Neural progenitor cell (in vitro differentiated cells): ENCODE measurements around the gene SMYD3. TPM values are rescaled to one million over a fixed set of nuclear protein-coding genes. Genes with fewer than 3 reads are reported as not detected.
"Not testable (repeated sequence)": the region's sequence is repeated elsewhere in the genome, so short reads cannot be mapped to it uniquely, and the experiment has no call there.

Source experiments
- DNase-seq: peaks from one replicate; pipeline ENCODE4 v3.0.0-alpha.2; 2016; ENCODE audit warnings: low spot score
- H2AFZ ChIP-seq: fragments of 200-600 bp; sonication (generic); replicated peaks from 2 replicates; pipeline ENCODE4 v1.6.1; 2016; ENCODE audit warnings: antibody characterized with exemption
- H3F3A ChIP-seq: fragments of 200-600 bp; sonication (generic); 2 replicates; pipeline ENCODE4 v1.6.1; 2016; ENCODE audit warnings: antibody characterized with exemption, low read depth
- H3K27ac ChIP-seq: fragments of 200-600 bp; sonication (generic); 2 replicates; pipeline ENCODE4 v1.5.1; 2016; ENCODE audit warnings: mild to moderate bottlenecking
- H3K27me3 ChIP-seq: fragments of 200-600 bp; sonication (generic); 2 replicates; pipeline ENCODE4 v1.6.1; 2016; ENCODE audit warnings: mild to moderate bottlenecking, moderate library complexity
- H3K36me3 ChIP-seq: fragments of 200-600 bp; sonication (generic); 2 replicates; pipeline ENCODE4 v1.5.1; 2016
- H3K4me1 ChIP-seq: fragments of 200-600 bp; sonication (generic); 2 replicates; pipeline ENCODE4 v1.6.1; 2016; ENCODE audit warnings: mixed run types
- H3K4me2 ChIP-seq: fragments of 200-600 bp; sonication (generic); 2 replicates; pipeline ENCODE4 v1.6.1; 2016
- H3K4me3 ChIP-seq: fragments of 200-600 bp; sonication (generic); 2 replicates; pipeline ENCODE4 v1.5.1; 2016
- H3K79me2 ChIP-seq: fragments of 200-600 bp; sonication (generic); 2 replicates; pipeline ENCODE4 v1.6.1; 2016; ENCODE audit warnings: low read depth
- H3K9ac ChIP-seq: fragments of 200-600 bp; sonication (generic); 2 replicates; pipeline ENCODE4 v1.6.1; 2016
- H3K9me3 ChIP-seq: fragments of 200-600 bp; sonication (generic); 2 replicates; pipeline ENCODE4 v1.5.1; 2016; ENCODE audit warnings: low read depth
- H4K20me1 ChIP-seq: fragments of 200-600 bp; sonication (generic); 2 replicates; pipeline ENCODE4 v1.6.1; 2016; ENCODE audit warnings: low read depth
- H3K27ac Mint-ChIP-seq: 3 replicates; pipeline ENCODE4 v1.8.0; 2021; ENCODE audit warnings: mixed read lengths
- H3K27me3 Mint-ChIP-seq: 2 replicates; pipeline ENCODE4 v1.8.0; 2022; ENCODE audit warnings: low read depth, mild to moderate bottlenecking, inconsistent platforms, moderate library complexity, mixed read lengths; ENCODE audit not compliant: insufficient read depth
- H3K36me3 Mint-ChIP-seq: 3 replicates; pipeline ENCODE4 v1.8.0; 2021; ENCODE audit warnings: mixed read lengths
- H3K4me1 Mint-ChIP-seq: 3 replicates; pipeline ENCODE4 v1.8.0; 2021; ENCODE audit warnings: mixed read lengths
- H3K4me3 Mint-ChIP-seq: 3 replicates; pipeline ENCODE4 v1.8.0; 2021; ENCODE audit warnings: mild to moderate bottlenecking, moderate library complexity, mixed read lengths
- H3K9me3 Mint-ChIP-seq: 3 replicates; pipeline ENCODE4 v1.8.0; 2020; ENCODE audit warnings: mixed read lengths
- EZH2 ChIP-seq: fragments of 200-600 bp; sonication (generic); IDR thresholded peaks from 2 replicates; pipeline ENCODE4 v1.6.1; 2017; ENCODE audit warnings: antibody characterized with exemption, mild to moderate bottlenecking, moderate library complexity
- EZH2phosphoT487 ChIP-seq: fragments of 200-600 bp; sonication (generic); IDR thresholded peaks from 2 replicates; pipeline ENCODE4 v1.6.1; 2017; ENCODE audit warnings: antibody characterized with exemption
- total RNA-seq: library from RNA; depleted of rRNA; stranded (reverse); fragments of >200 nt; gene quantifications from 2 replicates; pipeline ENCODE4 v1.2.3, GENCODE V29; 2015; ENCODE audit warnings: low replicate concordance
- TF ChIP-seq, protein P1 (sequence below): fragments of 200-600 bp; sonication (generic); IDR thresholded peaks from 2 replicates; pipeline ENCODE4 v1.5.1; 2017; ENCODE audit warnings: antibody characterized with exemption, mild to moderate bottlenecking

SMYD3 gene
- total RNA-seq, 1 donor from 2014 or later: 43.2 TPM

DNA sequence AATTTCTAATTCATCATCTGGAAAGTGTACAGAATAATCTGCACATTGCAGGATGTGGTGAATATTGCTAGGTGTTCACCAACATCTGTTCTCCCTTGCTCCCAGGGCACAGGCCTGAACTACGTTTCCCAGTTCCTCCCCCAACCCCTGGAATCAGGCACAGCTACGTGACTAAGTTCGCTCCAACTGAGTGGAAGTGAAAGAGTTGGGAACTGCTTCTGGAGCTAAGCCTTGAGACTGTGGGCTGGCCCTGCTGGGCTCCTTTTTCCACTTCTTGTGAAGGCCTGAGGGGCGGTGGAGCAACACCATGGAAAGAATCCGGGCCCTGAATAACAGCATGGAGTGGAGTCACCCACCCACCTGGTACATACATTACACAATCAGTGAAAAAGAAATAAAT is 534.6 kb downstream of the SMYD3 start:
- TF ChIP-seq EZH2 (no peak), EZH2phosphoT487 (no peak)
- TF ChIP-seq, protein P1, sequence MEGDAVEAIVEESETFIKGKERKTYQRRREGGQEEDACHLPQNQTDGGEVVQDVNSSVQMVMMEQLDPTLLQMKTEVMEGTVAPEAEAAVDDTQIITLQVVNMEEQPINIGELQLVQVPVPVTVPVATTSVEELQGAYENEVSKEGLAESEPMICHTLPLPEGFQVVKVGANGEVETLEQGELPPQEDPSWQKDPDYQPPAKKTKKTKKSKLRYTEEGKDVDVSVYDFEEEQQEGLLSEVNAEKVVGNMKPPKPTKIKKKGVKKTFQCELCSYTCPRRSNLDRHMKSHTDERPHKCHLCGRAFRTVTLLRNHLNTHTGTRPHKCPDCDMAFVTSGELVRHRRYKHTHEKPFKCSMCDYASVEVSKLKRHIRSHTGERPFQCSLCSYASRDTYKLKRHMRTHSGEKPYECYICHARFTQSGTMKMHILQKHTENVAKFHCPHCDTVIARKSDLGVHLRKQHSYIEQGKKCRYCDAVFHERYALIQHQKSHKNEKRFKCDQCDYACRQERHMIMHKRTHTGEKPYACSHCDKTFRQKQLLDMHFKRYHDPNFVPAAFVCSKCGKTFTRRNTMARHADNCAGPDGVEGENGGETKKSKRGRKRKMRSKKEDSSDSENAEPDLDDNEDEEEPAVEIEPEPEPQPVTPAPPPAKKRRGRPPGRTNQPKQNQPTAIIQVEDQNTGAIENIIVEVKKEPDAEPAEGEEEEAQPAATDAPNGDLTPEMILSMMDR: no peak
- H3K36me3 ChIP-seq: no peaks in the 10 kb centered on the region
- no peaks in the 10 kb centered on the region for H3F3A ChIP-seq
- no peaks in the 10 kb centered on the region for H3K36me3 Mint-ChIP-seq
- no peak overlapping the region for H3K4me3 Mint-ChIP-seq
- no peak overlapping the region for H3K27ac Mint-ChIP-seq
- no peak overlapping the region for H3K4me3 ChIP-seq
- H3K4me1 ChIP-seq: no peaks in the 10 kb centered on the region
- no peaks in the 10 kb centered on the region for H3K79me2 ChIP-seq
- H3K4me1 Mint-ChIP-seq: no peaks in the 10 kb centered on the region
- H2AFZ ChIP-seq: no peak overlapping the region
- no peaks in the 10 kb centered on the region for H3K9me3 ChIP-seq
- DNase-seq: no peak
- no peak overlapping the region for H3K9ac ChIP-seq
- H3K9me3 Mint-ChIP-seq: no peaks in the 10 kb centered on the region
- H4K20me1 ChIP-seq: no peaks in the 10 kb centered on the region
- no peak overlapping the region for H3K4me2 ChIP-seq
- H3K27me3 Mint-ChIP-seq: no peaks in the 10 kb centered on the region
- no peaks in the 10 kb centered on the region for H3K27me3 ChIP-seq
- H3K27ac ChIP-seq: no peak overlapping the region

DNA sequence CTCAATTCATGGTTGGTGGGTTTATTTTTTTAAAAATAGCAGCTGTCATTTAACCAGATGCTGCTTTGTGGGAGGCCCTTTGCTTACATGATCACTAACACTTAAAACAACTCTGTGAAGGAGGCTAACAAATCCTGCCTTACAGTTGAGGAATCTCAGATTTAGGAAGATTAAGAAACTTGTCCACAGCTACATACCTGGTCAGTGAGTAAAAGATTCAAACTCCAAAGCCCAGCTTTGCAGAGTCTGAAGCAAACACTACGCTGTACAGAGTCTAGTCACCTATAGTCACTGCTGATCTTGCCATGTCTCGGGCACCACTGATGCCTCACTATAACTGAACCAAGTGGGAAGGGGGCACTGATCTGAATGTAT is 535.4 kb downstream of the SMYD3 start:
- H3K79me2 ChIP-seq: no peaks in the 10 kb centered on the region
- no peaks in the 10 kb centered on the region for H3K27me3 ChIP-seq
- H3K4me1 ChIP-seq: no peaks in the 10 kb centered on the region
- DNase-seq: no peak
- Mint-ChIP-seq H3K4me3 (no peak overlapping the region), H3K36me3 (no peaks in the 10 kb centered on the region), H3K4me1 (no peaks in the 10 kb centered on the region), H3K27ac (no peak overlapping the region), H3K27me3 (no peaks in the 10 kb centered on the region), H3K9me3 (no peaks in the 10 kb centered on the region)
- H3K9me3 ChIP-seq: no peaks in the 10 kb centered on the region
- H3K4me3 ChIP-seq: no peak overlapping the region
- H3K36me3 ChIP-seq: no peaks in the 10 kb centered on the region
- no peak overlapping the region for H3K9ac ChIP-seq
- H3K4me2 ChIP-seq: no peak overlapping the region
- H3F3A ChIP-seq: no peaks in the 10 kb centered on the region
- no peak overlapping the region for H3K27ac ChIP-seq
- H2AFZ ChIP-seq: no peak overlapping the region
- no peak for TF ChIP-seq EZH2phosphoT487
- TF ChIP-seq, protein P1: no peak
- TF ChIP-seq EZH2: no peak
- no peaks in the 10 kb centered on the region for H4K20me1 ChIP-seq

DNA sequence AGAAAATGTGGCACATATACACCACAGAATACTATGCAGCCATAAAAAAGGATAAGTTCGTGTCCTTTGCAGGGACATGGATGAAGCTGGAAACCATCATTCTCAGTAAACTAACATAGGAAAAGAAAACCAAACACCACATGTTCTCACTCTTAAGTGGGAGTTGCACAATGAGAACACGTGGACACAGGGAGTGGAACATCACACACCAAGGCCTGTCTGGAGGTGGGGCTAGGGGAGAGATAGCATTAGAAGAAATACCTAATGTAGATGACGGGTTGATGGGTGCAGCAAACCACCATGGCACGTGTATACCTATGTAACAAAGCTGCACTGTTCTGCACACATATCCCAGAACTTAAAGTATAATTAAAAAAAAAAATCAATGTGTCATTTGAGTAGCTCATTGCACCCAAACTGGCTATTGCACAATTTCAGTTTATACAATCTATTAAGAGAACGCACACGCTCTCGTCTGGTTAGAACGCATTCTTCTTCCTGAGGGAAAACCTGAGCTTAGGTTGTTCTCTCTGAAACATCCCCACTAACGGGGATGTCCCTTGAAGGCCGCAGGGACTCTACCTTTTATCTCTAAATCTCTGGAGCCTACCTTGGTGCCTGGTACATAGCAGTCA is 535.9 kb downstream of the SMYD3 start:
- not testable (repeated sequence) for H3K27ac Mint-ChIP-seq

DNA sequence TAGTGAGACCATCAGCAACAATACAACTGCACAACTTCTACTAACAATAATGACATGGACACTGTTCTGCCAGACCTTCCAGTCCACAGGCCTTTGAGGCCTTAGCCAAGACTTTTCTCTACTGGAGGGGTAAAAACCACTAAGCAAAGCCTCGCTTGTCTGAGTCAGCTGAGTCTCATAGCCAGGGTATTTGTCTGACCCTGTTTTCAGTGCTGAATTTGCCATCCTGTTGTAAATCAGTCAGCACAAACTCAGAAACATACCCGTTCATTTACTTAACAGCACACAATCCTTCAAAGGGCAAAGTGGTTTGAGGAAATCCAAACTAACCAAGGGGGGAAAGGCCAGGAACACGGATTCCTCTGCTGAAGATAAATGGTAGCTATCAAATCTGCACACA is 537.8 kb downstream of the SMYD3 start:
- Histone ChIP-seq H3K36me3 (no peaks in the 10 kb centered on the region), H3K27ac (no peak overlapping the region), H4K20me1 (no peaks in the 10 kb centered on the region), H3K4me2 (no peak overlapping the region), H3K4me1 (no peaks in the 10 kb centered on the region), H3K9me3 (no peaks in the 10 kb centered on the region), H3K79me2 (no peaks in the 10 kb centered on the region), H3K4me3 (no peak overlapping the region), H3K9ac (no peak overlapping the region), H2AFZ (no peak overlapping the region), H3F3A (no peaks in the 10 kb centered on the region), H3K27me3 (no peaks in the 10 kb centered on the region)
- H3K27ac Mint-ChIP-seq: no peak overlapping the region
- H3K4me1 Mint-ChIP-seq: no peaks in the 10 kb centered on the region
- H3K9me3 Mint-ChIP-seq: no peaks in the 10 kb centered on the region
- DNase-seq: no peak
- no peaks in the 10 kb centered on the region for H3K27me3 Mint-ChIP-seq
- H3K4me3 Mint-ChIP-seq: no peak overlapping the region
- TF ChIP-seq, protein P1: no peak
- TF ChIP-seq EZH2 (no peak), EZH2phosphoT487 (no peak)
- no peaks in the 10 kb centered on the region for H3K36me3 Mint-ChIP-seq

More for the DNA sequence above, 535.9 kb downstream of the SMYD3 start:
- H3K36me3 Mint-ChIP-seq, H3K27ac ChIP-seq, H3K4me3 Mint-ChIP-seq, H3K36me3 ChIP-seq, H3K79me2 ChIP-seq, H3K4me2 ChIP-seq, H2AFZ ChIP-seq, H3F3A ChIP-seq, H4K20me1 ChIP-seq, H3K4me1 Mint-ChIP-seq, DNase-seq, H3K27me3 ChIP-seq, H3K9ac ChIP-seq, H3K27me3 Mint-ChIP-seq, H3K9me3 ChIP-seq, H3K9me3 Mint-ChIP-seq, H3K4me3 ChIP-seq, H3K4me1 ChIP-seq: not testable (repeated sequence)
